HG03066 (cell line): ENCODE data around the gene LMAN1L.
A peak's percentile ranks its signal among the peaks of the same experiment; 100 is the strongest.

ENCODE experiments used
- ATAC-seq: cut with Tn5 transposase; IDR thresholded peaks from one replicate; pipeline ENCODE4 v1.9.1; 2021; ENCODE audit warnings: low read depth; ENCODE audit not compliant: unreplicated experiment

LMAN1L gene

GRCh38 chr15:74792227-74793016 is 20.2 kb upstream of the LMAN1L start:
- no peak for ATAC-seq

DNA sequence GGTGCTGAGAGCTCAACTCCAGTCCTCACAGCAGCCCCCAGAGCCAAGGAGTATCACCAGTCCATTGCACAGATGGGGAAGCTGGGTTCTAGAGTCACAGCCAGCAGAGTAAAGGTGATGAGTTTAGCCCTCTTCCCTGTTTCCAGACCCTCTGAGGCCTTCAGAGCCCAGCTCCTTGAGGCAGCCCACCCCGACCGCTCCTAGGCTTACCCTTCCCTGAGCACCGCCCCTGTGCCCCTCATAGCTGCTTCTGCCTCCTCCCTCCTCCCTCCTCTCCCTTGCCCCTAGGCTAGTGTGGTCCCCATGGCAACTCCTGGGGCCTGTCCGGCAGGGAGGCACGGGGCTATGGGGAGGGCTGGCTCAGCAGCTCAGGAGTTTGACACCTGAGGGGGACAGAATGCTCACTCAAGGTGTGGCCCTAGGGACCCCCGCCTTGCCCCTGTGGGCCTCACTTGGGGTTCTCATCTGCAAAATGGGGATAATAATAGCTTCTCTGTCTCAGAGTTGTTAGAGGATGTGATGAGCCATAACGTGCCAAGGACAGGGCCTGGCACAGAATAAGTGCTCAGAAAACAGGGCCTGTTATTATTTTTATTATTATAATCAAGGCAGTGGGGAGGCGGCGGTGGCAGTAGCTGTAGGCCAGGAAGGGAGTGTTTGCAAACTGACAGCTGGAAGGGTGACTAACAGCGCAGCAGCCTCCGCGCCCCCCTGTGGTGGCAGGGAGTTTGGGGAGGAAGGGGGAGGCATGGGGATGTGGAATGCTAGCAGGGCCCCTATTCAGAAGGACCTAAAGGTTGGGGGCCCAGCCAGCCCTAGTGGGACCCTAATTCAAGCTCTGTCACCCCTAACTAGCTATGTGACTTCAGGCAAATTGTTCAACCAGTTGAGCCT is 19.3 kb upstream of the LMAN1L start:
- no peak for ATAC-seq

- no peak for ATAC-seq
Measured at GRCh38 chr15:74794248-74794969, 18.2 kb upstream of the LMAN1L start.

GRCh38 chr15:74794970-74795349 is 17.7 kb upstream of the LMAN1L start:
- no peak for ATAC-seq

GRCh38 chr15:74795966-74796625 is 16.5 kb upstream of the LMAN1L start:
- ATAC-seq = no peak

GRCh38 chr15:74798388-74799254 is 14.0 kb upstream of the LMAN1L start:
- no peak for ATAC-seq

DNA sequence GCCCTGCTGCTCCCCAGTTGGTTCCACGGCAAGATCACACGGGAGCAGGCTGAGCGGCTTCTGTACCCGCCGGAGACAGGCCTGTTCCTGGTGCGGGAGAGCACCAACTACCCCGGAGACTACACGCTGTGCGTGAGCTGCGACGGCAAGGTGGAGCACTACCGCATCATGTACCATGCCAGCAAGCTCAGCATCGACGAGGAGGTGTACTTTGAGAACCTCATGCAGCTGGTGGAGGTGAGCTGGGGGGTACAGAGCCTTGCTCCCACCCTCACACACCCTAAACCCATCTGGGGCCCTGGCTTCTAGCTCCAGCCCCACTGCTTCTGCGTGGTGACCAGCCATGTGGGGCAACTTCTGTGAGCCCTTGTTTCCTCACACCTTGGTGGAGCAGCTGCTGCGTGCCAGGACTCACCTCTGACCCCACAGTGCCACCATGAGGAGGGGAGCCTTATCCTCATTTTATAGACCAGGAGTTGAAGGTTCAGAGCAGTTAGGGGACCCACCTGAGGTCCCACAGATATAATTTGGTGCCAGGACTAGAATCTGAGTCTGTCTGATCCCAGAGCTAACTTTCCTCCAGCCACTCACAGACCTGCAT is 13.3 kb upstream of the LMAN1L start:
- ATAC-seq = no peak

DNA sequence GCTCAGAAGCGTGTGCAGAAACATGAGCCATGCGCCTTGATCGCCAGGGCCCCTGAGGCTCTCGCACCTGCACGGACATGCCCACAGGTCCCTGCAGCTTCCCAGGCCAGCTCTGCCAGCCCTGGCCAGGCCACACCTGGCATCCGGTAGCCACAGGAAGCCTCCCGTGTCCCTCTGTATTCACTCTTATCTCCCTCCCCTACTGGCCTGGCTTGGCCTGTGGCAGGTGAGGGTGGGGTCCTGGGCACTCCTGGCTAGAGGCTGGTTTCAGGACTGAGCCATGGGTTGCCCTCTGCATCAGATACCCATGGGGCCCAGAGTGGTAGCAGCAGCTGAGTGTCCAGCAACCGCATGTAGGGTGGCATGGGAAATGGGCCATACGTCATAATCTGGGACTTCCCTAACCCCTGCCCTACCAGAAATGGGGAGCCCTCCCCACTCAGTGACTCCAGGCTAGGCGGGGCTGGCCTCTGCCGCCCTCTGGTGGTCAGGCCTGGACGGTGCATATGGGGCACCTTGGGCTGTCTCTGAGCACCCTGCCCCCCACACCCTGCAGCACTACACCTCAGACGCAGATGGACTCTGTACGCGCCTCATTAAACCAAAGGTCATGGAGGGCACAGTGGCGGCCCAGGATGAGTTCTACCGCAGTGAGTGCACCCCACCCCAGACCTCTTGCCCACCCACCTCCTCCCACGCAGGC is 12.6 kb upstream of the LMAN1L start:
- peak; percentile 59 for ATAC-seq

- ATAC-seq = no peak
Measured at GRCh38 chr15:74800559-74801094, 12.0 kb upstream of the LMAN1L start.

DNA sequence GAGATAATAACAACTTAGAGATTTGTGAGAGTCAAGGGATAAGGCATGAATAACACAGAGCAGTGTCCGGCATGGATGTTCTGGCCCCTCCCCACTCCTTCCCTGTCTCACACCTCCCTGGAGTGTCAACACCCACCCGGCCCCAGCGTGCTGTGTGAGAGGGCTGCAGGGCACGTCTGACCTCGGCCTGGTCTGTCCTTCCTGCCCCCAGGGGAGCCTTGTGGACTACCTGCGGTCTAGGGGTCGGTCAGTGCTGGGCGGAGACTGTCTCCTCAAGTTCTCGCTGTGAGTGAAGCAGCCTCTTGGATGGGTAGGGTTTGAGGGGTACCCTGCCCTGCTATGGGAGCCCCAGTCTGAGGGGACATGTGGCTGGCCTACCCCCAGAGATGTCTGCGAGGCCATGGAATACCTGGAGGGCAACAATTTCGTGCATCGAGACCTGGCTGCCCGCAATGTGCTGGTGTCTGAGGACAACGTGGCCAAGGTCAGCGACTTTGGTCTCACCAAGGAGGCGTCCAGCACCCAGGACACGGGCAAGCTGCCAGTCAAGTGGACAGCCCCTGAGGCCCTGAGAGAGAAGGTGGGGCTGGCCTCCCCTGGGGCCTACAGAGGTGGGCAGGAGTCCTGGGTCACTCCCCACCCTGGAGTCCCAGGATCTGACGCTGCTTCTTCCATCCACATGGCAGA is 11.2 kb upstream of the LMAN1L start:
- ATAC-seq = no peak

- ATAC-seq = no peak
Measured at GRCh38 chr15:74802290-74802689, 10.3 kb upstream of the LMAN1L start.

GRCh38 chr15:74802862-74803447 is 9.7 kb upstream of the LMAN1L start:
- ATAC-seq = no peak

DNA sequence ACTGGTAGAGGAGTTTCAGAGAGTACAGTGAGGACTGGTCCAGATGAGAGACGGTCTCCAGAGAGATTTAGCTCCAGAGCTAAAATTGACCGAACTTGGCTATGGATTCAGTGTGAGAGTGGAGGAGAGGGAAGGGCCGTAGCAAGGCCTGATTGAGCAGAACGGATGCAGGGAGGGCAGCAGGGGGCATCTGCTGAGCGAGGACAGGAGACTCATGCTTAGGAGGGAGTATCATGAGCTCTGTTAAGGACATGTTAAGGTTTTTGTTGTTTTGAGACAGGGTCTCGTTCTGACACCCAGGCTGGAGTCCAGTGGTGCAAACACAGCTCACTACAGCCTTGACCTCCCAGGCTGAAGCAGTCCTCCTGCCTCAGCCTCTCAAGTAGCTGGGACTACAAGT is 7.7 kb upstream of the LMAN1L start:
- ATAC-seq = no peak

DNA sequence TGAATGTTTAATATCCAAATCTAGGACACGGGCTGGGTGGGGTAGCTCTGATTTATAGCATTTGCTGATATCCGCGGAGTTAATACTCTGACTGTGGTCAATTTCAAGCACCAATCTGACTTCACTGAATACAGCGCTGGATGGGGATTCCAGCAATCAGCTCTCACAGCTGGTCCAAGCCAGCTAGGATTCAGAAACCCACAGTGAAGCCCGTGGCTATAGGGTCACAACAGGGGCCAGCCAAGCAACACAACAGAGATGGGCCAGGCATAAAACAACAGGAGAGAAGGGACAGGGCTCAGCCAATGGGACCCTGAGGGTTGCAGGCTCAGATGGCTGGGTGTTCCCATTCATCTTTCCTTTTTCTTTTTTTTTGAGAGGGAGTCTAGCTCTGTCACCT is 5.4 kb upstream of the LMAN1L start:
- no peak for ATAC-seq

GRCh38 chr15:74808078-74808839 is 4.4 kb upstream of the LMAN1L start:
- no peak for ATAC-seq

DNA sequence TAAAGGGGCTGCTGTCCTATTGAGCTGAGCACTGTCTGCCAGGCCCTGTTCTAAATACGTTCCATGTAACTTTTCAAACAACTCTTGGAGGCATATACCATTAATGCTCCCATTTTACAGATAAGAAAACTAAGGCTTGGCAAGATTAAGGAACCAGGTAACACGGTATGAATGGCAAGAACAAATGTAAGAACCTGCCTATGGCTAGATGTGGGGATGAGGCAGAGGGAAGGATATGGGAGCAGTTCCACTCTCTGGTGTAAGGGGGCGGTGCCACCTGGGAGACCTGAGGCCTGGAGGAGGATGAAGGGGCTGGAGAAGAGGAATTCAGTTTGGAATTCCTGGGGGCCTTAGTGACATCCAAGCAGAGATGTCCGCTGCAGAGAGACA is 3.8 kb upstream of the LMAN1L start:
- no peak for ATAC-seq

GRCh38 chr15:74809242-74809641 is 3.4 kb upstream of the LMAN1L start:
- ATAC-seq = no peak
